Transverse colon (tissue), 4 donors: ENCODE measurements around the gene KCNN1. TPM values are rescaled to one million over a fixed set of nuclear protein-coding genes. Genes with fewer than 3 reads are reported as not detected.
"Not testable (repeated sequence)": the region's sequence is repeated elsewhere in the genome, so short reads cannot be mapped to it uniquely, and the experiment has no call there.

Experiments
- DNase-seq: peaks from one replicate; pipeline ENCODE4 v3.0.0-alpha.2; 2019
- H3K27ac ChIP-seq, 4 donors: fragments of 200-600 bp; sonication (generic); 2 replicates each; pipeline ENCODE4 v1.5.1; 2016 to 2018; ENCODE audit warnings: inconsistent platforms in 4 of 4
- H3K27me3 ChIP-seq: fragments of 200-600 bp; sonication (generic); 2 replicates; pipeline ENCODE4 v1.5.1; 2017; ENCODE audit warnings: inconsistent platforms
- H3K36me3 ChIP-seq, 4 donors: fragments of 200-600 bp; sonication (generic); 2 replicates each; pipeline ENCODE4 v1.5.1; 2017 to 2019; ENCODE audit warnings: inconsistent platforms in 4 of 4
- H3K4me1 ChIP-seq, 4 donors: fragments of 200-600 bp; sonication (generic); 2 replicates each; pipeline ENCODE4 v1.5.1; 2017 to 2020; ENCODE audit warnings: inconsistent platforms in 4 of 4
- H3K4me3 ChIP-seq, 4 donors: fragments of 200-600 bp; sonication (generic); 1 replicate in 1 of 4; 2 replicates in 3 of 4; pipeline versions ENCODE4 v1.5.1 to v1.6.1; 2017 to 2019; ENCODE audit warnings: inconsistent platforms in 4 of 4
- H3K9me3 ChIP-seq, 2 donors: fragments of 200-600 bp; sonication (generic); 2 replicates each; pipeline ENCODE4 v1.5.1; 2017 to 2019; ENCODE audit warnings: inconsistent platforms in 2 of 2
- CTCF ChIP-seq, 5 experiments: fragments of 200-600 bp in 3 of 5; fragments of 450-650 bp in 2 of 5; sonication (generic) in 3 of 5; IDR thresholded peaks; 1 replicate in 2 of 5; 2 replicates in 3 of 5; pipeline ENCODE4 v1.5.1; 2016 to 2017; ENCODE audit warnings: antibody characterized with exemption in 5 of 5, inconsistent platforms in 3 of 5, mild to moderate bottlenecking in 2 of 5, moderate library complexity in 1 of 5
- EP300 ChIP-seq: sonication (generic); formaldehyde crosslinking; IDR thresholded peaks from one replicate; pipeline ENCODE4 v1.6.1; 2017; ENCODE audit warnings: antibody characterized with exemption, low read depth
- POLR2A ChIP-seq: fragments of 450-650 bp; IDR thresholded peaks from one replicate; pipeline ENCODE4 v1.6.1; 2016; ENCODE audit warnings: antibody characterized with exemption, mild to moderate bottlenecking, moderate library complexity
- POLR2AphosphoS5 ChIP-seq, 3 donors: sonication (generic); formaldehyde crosslinking; IDR thresholded peaks; one replicate each; pipeline ENCODE4 v1.6.1; 2016; ENCODE audit warnings: antibody characterized with exemption in 3 of 3
- WGBS, 2 donors: methylation state at CpG; one replicate each; pipeline ENCODE4 v1.1.5; 2018; ENCODE audit warnings: low coverage in 1 of 2; 5-methylcytosine and 5-hydroxymethylcytosine counted together
- in situ Hi-C, 4 donors: fragments of 200-750 bp; cut with MboI; loops; one replicate each; pipeline versions ENCODE4 v1.15.0 to v1.15.1; 2017; ENCODE audit warnings: low sequenced_read_pairs in 3 of 4, low pct_ligation_motif_present in 1 of 4, low pct_unique_long_range_greater_than_20kb in 1 of 4
- intact Hi-C: fragments of 100-400 bp; cut with DNase I; formaldehyde crosslinking; loops from one replicate; pipeline ENCODE4 v1.15.1; 2023; ENCODE audit warnings: low total_unique reads
- total RNA-seq, 4 donors: library from RNA; depleted of rRNA; stranded (reverse); fragments of >200 nt; gene quantifications; one replicate each; pipeline ENCODE4 v1.1.0, GENCODE V29; 2016

The KCNN1 gene
- total RNA-seq, 4 donors from 2014 or later = 1.6 TPM; not detected in 3

GRCh38 chr19:18000915-18001776, 34.2 kb downstream of the KCNN1 start:
- DNase-seq = peak; percentile 95
- Histone ChIP-seq H3K27me3 (no peaks in the 10 kb centered on the region), H3K4me3 (peak overlapping the region; percentile 69 to 86 (median 78)), H3K27ac (peak overlapping the region; percentile 89 to 92 (median 90)), H3K9me3 (no peaks in the 10 kb centered on the region), H3K4me1 (peaks cover 4 to 28% (median 19%) of the 10 kb centered on the region in 4 donors), H3K36me3 (no peaks in the 10 kb centered on the region)
- WGBS, 2 donors = 0 to 7% methylated on average over 6 to 28 of the region's 105 CpGs
- in situ Hi-C loops (loop anchor here in 2 of 4 donors (5.0 to 10.0 kb wide), 2 partner anchors 54 to 56 kb away; no protein-coding TSS in a partner anchor), intact Hi-C loops (no loop called here)
- TF ChIP-seq POLR2AphosphoS5 (IDR thresholded peaks at IDR 0.05) (peak; percentile 70 to 91 (median 84)), CTCF (IDR thresholded peaks at IDR 0.05) (no peak), POLR2A (peak; percentile 84)

DNA sequence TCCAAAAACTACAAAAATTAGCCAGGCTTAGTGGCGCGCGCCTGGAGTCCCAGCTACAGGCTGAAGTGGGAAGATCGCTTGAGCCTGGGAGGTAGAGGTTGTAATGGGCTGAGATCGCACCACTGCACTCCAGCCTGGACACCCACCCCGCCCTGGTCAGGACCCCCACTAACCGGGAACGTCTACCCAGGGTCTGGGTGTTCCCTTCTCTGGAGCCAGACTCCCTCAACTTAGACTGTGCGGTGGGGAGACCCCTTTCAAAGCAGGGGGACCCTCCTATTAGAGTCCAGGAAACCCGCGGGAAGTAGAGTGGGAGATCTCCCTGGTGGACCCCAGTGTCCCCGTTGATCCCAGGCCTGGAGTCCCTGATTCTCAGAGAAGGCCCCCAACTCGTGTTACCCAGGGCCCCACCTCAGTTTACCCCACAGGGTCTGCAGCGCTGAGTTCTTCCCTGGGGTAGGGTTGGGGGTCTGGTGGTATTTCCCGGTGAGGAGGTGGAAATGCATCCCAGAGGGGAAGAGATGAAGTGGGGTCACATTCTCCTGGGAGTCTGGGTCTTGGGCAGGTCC, 35.0 kb downstream of the KCNN1 start:
- no peaks in the 10 kb centered on the region for H3K27me3 ChIP-seq
- in situ Hi-C loops (loop anchor here in 2 of 4 donors (5.0 to 10.0 kb wide), 2 partner anchors 53 to 55 kb away; no protein-coding TSS in a partner anchor), intact Hi-C loops (no loop called here)
- no peak for DNase-seq
- no peak for TF ChIP-seq EP300
- TF ChIP-seq POLR2A = no peak
- TF ChIP-seq CTCF (IDR thresholded peaks at IDR 0.05) = no peak
- TF ChIP-seq POLR2AphosphoS5 (IDR thresholded peaks at IDR 0.05) = no peak
- no peaks in the 10 kb centered on the region for H3K36me3 ChIP-seq
- peak overlapping the region; percentile 69 to 86 (median 78) for H3K4me3 ChIP-seq
- no peaks in the 10 kb centered on the region for H3K9me3 ChIP-seq
- H3K27ac ChIP-seq = peak overlapping the region; percentile 89 to 92 (median 90)
- H3K4me1 ChIP-seq = peaks cover 4 to 28% (median 21%) of the 10 kb centered on the region in 4 donors
- WGBS, 2 donors = 0 to 16% methylated on average over 1 to 15 of the region's 15 CpGs

DNA sequence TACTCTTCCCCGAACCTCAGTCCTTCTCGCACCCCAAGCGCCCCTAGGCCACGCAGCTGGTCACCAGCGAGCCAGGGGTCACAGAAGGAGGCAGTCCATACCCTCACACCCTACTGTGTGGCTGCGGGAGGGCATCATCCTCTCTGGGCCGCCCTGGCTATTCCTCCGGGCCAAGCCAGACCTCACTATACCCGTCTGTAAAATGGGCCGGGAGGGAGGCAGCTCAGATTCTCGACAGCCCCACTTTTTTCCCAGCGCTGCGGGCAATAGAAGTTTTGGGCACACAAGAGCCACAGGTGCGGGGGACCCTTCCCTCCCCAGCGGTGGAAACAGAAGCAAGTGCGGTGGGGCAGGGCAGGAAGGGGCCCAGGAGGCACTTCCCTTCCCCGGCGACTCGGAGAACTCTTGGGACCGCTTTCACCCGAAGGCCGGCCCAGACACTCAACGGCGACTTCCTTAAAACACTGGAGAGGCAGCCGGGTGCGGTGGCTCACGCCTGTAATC, 35.5 kb downstream of the KCNN1 start:
- TF ChIP-seq POLR2AphosphoS5 (IDR thresholded peaks at IDR 0.05) (no peak), CTCF (IDR thresholded peaks at IDR 0.05) (no peak), EP300 (no peak)
- H3K4me3 ChIP-seq = peak overlapping the region in 3 of 4 donors; percentile 69 to 86 (median 72)
- H3K9me3 ChIP-seq = no peaks in the 10 kb centered on the region
- no peak for DNase-seq
- in situ Hi-C loops (loop anchor here in 2 of 4 donors (5.0 to 10.0 kb wide), 2 partner anchors 52 to 55 kb away; no protein-coding TSS in a partner anchor), intact Hi-C loops (no loop called here)
- H3K36me3 ChIP-seq = no peaks in the 10 kb centered on the region
- H3K4me1 ChIP-seq = peaks cover 4 to 29% (median 26%) of the 10 kb centered on the region in 4 donors
- H3K27ac ChIP-seq = peak overlapping the region; percentile 89 to 92 (median 90)
- WGBS, 2 donors = 88 to 100% methylated on average over 1 to 27 of the region's 27 CpGs
- no peaks in the 10 kb centered on the region for H3K27me3 ChIP-seq

GRCh38 chr19:18005750-18006149, 38.8 kb downstream of the KCNN1 start:
- not testable (repeated sequence) for H3K4me3 ChIP-seq, H3K27me3 ChIP-seq, H3K9me3 ChIP-seq, H3K27ac ChIP-seq, DNase-seq
- no CpG with 5 or more reads among the region's 35 CpGs for WGBS, 2 donors
- peaks cover 4 to 33% (median 26%) of the 10 kb centered on the region in 4 donors for H3K4me1 ChIP-seq
- intact Hi-C loops = loop anchor here (2.0 kb wide), 1 partner anchor 53 kb away; no protein-coding TSS in a partner anchor
- H3K36me3 ChIP-seq = peaks cover 0 to 12% (median 6%) of the 10 kb centered on the region in 4 donors
- in situ Hi-C loops = loop anchor here in 2 of 4 donors (5.0 to 10.0 kb wide), 2 partner anchors 49 to 52 kb away; no protein-coding TSS in a partner anchor
